Stimulated activated CD4-positive, alpha-beta T cell treated with anti-CD3 and anti-CD28 coated beads, Interleukin-2, amount 100 ng/mL, for 4 hours (primary cell): ENCODE data around the gene PCED1B.
"Not testable (repeated sequence)": the region's sequence is repeated elsewhere in the genome, so short reads cannot be mapped to it uniquely, and the experiment has no call there.

Experiments used
- DNase-seq: peaks from one replicate; pipeline ENCODE4 v3.0.0-alpha.2; 2020; ENCODE audit warnings: low read depth

PCED1B gene

DNA sequence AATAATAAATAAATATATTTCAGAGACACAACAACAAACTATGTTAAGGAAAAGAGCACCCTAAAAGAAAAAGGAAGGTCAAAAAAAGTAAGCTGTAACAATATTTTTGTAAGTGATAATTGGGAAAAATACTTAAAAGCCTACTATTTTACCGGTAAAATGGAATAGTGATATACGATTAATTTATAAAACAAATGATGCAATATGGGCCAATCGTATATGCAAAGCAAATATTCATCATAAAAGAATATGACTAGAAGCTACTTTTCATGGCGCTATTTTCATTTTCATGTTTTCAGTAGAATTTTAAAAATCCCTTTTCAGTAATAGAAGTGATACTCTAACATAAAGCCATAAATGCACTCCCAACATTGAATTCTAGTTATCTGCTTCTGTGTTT, 131.4 kb downstream of the PCED1B start:
- DNase-seq, result no peak

DNA sequence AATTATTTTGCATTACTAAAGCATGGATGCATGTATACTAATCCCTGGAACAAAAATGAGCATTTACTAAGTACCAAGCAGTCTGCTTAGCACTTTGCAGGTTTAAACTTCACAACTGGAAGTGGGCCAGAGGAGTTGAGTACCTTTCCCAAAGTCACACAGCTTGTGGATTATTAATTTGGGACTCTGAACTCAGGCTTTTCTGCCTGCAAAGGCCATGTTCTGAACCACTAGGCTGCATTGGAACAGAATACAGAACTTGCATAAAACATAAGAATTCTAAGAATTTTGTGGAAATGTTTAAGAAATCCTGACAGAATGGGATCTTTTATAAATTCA, 133.2 kb downstream of the PCED1B start:
- no peak for DNase-seq

DNA sequence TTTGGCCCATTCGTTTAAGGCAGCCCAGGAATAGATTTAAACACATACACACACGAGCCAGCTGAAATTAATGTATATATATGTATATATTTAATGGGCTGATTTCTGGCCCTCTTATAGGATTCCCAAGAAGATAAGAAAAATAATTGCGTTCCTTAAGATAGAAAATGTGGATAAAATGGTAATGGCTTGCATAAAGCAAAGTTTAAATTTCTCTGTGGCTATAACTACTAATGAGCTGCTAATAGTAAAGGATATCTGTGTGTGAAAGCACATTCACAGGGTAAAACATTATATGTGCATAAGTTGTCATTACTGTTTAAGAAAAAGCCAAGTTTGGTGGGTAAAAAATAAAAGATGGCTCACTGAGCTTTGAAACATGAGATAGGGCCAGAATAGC, 134.0 kb downstream of the PCED1B start:
- no peak for DNase-seq

DNA sequence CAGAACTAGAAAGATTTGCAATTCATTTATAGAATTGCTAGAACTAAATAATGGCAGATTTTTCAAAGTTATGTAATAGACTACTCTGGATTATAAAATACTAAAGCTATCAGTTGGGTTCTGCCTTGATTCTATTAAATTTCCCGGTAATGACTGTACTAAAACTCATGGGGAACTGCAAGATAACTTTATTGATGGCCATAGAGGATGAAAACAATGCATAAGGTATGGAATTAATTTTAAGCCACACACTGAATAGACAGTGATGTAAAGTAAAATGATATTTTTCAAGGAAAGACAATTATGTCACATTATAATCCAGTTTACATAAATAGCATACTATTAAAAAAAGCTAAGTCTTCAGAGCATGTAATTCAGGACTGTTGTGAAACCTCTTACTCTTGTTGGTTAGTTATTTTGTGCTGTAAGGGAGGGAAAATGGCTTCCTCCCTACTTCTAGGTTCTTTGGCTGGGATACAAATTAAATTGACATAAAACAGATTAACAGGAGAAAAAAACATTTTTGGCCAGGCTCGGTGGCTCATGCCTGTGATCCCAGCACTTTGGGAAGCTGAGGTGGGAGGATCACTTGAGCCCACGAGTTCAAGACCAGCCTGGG, 134.7 kb downstream of the PCED1B start:
- no peak for DNase-seq

DNA sequence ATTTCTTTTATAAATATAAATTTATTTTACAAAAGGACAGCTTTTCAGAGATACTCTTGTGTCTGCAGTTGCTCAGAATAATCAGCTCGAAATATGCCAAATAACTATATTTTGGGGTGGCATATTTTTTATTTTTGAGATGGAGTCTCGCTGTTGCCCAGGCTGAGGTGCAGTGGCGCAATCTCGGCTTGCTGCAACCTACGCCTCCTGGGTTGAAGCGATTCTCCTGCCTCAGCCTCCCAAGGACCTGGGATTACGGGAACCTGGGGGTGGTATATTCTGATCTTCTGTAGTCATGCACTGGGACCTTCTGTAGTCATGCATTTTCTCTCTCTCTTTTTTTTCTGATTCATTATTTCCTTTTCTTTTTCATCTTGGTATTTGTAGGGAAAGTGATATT, 135.3 kb downstream of the PCED1B start:
- peak; percentile 55 for DNase-seq

DNA sequence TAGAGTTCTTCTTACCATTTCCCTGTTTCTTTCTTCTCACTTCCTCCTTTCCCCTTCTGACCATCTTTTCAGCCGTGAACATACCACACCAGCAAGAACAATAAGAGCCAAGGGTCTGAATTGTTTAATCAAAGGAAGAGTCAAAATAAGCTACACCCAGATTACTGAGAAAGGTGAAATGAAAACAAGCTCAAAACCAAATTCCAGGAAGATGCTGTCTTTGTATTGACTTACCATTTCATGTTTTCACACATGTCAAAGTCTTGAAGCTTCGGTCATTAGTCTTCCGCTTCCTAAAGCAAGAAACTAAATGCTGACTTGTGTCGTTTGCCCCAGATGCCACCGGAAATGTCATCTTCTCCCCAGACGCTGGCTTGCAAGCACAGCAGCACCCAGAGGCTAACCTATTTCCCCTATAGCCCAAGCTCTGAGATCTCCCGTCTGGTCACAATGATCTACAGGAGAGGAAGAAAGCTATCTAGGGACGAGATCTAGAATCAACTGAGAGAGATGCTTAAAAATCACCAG, 136.8 kb downstream of the PCED1B start:
- peak; percentile 54 for DNase-seq

DNA sequence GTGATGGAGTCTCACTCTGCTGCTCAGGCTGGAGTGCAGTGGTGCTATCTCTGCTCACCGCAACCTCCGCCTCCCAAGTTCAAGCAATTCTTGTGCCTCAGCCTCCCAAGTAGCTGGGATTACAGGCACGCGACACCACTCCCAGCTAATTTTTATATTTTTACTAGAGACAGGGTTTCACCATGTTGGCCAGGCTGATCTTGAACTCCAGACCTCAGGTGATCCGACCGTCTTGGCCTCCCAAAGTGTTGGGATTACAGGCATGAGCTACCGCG, 138.1 kb downstream of the PCED1B start:
- DNase-seq, result not testable (repeated sequence)

DNA sequence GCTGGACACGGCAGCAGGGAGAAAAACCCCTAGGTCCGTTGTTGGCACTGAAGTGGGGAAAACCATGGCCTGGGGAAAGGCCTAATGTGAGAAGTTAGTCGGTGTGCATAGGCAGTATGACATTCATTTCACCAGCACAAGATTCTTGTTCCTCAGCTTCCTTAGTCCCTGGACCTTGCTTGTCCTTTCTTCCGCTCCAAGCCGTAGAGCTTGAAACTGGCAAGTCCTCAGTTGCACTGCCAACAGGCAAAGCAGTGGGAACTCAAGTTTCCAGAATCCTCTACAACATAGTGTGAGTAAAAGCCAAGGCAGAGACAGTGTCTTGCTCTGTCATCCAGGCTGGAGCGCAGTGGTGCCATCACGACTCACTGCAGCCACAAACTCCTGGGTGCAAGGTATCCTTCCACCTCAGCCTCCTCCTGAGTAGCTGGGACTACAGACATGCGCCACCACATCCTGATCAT, 138.8 kb downstream of the PCED1B start:
- DNase-seq, result no peak

DNA sequence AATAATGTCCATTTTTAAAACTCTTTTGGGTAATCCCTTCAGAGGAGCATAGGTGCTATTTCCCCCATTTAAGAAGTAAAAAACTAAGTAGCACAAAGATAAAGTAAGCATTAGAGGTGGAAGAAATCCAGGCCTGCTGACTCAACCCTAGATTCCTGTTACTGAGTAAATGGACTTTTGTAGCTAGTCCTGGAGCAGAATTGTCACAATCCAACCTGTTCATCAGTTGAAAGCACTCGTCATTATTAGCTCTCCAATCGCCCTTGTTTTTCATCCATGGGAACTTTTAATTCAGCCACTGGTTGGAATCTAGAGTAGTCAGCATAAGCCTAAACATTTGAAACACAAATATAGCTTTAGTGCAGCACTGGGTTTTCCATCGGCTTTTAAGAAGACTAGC, 139.8 kb downstream of the PCED1B start:
- no peak for DNase-seq

DNA sequence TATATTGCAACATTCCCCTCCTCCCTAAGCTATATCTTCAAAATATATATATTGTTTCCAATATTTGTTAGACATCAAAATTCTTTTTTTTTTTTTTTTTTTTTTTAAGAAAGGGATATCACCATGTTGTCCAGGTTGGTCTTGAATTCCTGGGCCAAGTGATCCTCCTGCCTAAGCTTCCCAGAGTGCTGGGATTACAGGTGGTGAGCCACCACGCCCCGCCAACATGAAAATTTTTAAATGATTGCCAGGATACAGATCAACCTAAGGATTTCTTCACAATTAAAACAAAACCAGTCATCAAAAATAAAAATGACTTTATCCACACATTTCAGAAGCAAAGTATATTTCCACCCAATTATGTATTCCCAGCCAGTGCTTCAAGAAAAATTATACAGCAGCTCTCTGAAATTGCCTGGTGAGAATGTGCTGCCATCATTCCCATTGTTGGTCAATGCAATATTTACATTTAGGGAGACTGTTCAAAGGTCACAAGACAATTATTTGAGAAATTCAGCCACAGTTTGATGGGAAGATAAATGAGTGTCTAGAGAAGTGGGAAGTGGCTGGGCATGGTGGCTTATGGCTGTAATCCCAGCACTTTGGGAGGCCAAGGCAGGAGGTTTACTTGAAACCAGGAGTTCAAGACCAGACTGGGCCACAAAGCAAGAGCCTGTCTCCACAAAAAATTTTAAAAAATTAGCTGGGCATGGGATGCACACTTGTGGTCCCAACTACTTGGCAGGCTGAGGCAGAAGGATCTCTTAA, 142.0 kb downstream of the PCED1B start:
- DNase-seq, result no peak

DNA sequence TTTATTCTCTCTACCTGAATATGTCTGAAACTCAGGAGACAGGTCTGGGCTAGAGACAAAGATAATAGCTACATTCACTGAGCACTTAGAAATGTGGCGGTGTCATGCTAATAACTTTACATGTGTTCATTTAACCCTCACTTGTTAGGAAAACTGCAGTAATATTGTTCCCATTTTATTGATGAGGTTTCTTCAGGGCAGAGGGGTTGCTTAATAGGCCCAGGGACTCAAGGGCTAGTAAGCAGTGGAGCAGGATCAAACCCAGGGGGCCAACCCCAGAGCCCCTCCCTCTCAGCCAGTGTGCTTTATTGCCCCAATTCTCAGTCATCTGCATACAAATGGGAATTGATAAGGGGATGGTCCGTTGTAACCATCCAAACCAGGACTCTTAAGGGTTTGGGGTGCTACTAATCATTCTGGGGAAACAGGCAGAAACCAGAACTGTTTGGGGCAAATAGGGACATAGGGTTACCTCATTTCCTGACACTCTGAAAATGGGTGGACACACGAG, 143.2 kb downstream of the PCED1B start:
- no peak for DNase-seq

DNA sequence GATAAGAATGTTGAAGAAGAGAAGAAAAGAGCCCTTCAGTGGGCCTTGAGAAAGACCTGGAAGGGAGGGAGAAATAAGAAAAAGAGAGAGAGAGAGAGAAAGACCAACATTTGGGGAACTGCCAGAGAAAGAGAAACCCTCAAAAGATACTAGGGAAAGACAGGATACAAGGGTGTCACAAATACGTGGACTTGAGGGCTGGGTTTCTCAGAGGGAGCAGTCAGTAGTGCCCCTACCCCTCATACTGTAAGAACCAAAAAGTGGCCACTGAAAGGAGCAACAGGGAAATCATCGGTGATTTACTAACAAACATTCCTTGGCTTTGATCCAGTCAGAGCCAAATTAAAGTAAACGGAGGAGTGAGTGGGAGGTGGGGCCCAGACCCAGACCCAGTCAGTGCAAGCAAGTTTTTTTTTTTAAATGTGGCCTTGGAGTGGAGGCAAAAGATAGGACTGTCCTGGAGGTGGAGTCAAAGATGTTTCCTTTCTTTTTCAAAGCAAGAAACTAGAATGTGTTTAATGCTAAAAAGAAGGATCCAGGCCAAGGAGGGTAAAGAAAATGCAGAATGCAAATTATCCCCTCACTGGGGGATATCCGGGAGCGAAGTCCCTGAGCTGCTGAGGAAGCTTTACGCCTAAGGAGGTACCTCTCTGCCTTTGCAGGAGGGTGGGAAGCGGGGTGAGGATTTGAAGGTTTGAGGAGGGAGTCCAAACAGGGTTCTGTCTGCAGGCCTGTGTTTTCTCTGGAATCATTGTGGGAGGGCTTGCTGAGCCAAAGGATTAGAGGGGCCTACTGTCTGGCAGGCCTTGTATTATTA, 143.8 kb downstream of the PCED1B start:
- DNase-seq, result no peak

DNA sequence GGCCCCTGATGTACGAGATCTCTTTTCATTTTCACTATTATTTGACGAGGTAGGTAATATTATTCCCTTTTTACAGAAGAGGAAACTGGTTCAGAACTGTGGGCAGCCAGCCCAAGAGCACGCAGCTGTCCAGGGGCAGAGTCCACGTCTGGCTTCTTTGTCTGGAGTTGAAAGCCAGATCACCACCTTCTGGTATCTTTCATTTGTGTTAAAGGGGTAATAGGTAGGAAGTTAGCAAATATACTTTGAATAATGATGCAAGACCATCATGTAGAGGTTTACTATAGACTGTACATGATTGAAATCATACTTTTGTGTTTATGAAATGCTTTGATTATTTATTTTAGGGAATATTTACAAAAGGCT, 144.4 kb downstream of the PCED1B start:
- DNase-seq, result no peak

DNA sequence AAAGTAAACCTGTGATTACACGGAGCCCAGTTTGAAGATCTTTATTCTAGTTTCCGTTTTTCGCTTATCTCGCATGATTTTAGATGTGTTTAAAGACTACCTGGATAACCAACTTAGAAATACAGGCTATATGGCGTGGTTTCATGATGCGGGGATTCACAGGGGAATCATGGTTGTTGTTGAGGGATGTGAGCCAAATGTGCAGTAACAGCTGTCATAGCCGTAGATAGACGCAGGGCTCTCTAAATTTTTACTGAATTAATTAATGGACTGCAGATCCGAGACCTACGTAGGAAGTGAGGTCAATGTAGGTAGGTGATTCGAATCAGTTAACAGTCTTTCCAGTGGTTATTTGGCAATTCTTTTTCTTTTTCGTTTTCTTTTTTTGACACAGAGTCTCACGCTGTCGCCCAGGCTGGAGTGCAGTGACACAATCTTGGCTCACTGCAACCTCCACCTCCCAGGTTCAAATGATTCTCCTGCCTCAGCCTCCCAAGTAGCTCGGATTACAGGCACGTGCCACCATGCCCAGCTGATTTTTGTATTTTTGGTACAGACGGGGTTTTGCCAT, 145.2 kb downstream of the PCED1B start:
- DNase-seq, result no peak

DNA sequence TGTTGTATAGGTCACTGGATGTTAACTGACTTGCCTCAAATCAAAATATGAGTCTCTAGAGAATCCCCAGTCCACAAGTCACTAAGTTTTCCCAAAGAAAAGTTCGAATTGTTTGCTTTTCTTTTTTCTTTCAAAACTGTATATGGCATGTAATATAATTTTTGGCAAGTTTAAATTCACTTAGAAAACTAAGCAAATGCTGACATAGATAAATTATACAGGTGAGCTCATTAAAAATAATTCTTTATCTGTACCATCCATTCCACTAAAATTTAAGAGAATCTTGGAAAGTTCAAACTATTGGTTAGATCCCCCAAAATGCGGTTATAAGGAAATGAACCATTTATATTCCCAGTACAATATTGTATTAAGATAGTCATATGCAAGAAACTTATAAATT, 145.9 kb downstream of the PCED1B start:
- DNase-seq, result no peak

DNA sequence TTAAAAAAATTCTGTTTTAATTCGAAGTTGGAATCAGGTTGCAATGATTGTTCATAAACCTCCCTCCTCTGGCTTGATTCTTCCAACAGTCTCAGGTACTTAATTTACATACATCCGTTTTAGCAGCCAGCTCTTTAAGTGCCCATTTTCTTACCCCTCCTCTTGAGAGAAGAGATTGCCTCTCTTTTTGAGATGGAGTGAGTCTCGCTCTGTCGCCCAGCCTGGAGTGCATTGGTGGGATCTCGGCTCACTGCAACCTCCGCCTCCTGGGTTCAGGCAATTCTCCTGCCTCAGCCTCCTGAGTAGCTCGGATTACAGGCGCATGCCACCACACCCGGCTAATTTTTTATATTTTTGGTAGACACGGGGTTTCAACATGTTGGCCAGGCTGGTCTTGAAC, 146.8 kb downstream of the PCED1B start:
- DNase-seq, result no peak

DNA sequence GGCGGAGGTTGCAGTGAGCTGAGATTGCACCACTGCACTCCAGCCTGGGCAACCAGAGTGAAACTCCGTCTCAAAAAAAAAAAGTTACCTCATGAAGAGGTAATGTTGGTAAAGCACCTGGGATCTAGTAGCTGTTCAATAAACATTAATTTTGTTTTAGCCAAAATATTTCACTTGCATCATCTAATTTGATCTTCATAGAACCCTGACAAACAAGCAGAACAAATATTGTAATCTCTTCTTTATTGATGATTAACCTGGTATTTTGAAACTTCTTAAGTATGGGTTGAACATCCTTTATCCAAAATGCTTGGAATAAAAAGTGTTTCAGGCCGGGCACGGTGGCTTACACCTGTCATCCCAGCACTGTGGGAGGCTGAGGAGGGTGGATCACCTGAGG, 149.4 kb downstream of the PCED1B start:
- no peak for DNase-seq

DNA sequence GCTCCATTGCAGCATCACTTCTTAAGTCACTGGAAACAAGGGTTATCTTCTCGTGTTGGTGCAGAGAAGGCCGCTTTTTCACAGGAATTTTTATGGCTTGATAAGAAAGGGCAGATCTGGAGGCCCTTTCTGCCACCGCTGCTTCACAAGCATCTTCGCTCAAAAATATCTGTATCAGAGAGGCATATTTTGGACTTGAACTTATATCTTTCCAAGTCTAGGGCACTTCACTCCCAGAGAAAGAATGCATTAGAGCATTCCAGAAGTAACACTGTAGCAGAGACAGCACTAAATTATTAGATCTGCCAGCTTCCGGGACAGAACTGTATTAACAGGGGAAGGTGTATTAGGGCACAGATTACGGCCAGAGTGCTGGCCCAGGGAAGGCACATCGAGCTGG, 152.0 kb downstream of the PCED1B start:
- DNase-seq, result no peak

DNA sequence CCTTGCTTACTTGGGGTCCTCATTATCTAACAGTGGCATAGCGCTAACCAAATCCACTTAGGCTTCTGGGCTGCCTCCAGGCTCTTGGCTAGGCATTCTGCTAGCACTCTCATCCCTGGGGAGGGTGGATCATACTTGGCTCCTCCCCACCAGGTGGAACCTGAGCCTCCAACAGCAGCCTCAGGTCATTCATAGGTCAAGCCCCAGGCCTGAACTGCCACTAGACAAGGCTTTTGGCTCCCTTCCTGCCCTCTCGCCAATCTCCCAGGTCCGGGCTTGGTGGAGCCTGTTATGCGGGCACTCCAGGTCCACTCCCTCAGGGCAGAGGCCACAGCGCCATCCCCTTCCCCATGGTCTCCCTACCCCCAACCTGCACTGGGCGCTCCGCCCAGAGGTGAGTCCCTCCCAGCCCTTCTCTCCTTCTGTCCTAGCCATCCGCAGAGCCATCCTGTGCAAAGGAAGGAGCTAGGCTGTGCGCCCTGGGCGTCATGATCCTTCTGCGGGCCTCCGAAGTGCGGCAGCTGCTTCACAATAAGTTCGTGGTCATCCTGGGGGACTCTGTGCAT, 155.2 kb downstream of the PCED1B start:
- DNase-seq, result no peak

DNA sequence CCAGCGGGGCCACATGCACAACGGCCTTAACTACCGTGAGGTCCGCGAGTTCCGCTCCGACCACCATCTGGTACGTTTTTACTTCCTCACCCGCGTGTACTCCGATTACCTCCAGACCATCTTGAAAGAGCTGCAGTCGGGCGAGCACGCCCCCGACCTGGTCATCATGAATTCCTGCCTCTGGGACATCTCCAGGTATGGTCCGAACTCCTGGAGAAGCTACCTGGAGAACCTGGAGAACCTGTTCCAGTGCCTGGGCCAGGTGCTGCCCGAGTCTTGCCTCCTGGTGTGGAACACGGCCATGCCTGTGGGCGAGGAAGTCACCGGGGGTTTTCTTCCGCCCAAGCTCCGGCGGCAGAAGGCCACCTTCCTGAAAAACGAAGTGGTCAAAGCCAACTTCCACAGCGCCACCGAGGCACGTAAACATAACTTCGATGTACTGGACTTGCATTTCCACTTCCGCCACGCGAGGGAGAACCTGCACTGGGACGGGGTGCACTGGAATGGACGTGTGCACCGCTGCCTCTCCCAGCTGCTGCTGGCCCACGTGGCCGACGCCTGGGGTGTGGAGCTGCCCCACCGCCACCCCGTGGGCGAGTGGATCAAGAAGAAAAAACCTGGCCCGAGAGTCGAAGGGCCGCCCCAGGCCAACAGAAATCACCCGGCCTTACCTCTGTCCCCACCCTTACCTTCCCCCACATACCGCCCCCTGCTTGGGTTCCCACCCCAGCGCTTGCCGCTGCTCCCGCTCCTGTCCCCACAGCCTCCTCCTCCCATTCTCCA, 156.0 kb downstream of the PCED1B start:
- DNase-seq, result no peak

DNA sequence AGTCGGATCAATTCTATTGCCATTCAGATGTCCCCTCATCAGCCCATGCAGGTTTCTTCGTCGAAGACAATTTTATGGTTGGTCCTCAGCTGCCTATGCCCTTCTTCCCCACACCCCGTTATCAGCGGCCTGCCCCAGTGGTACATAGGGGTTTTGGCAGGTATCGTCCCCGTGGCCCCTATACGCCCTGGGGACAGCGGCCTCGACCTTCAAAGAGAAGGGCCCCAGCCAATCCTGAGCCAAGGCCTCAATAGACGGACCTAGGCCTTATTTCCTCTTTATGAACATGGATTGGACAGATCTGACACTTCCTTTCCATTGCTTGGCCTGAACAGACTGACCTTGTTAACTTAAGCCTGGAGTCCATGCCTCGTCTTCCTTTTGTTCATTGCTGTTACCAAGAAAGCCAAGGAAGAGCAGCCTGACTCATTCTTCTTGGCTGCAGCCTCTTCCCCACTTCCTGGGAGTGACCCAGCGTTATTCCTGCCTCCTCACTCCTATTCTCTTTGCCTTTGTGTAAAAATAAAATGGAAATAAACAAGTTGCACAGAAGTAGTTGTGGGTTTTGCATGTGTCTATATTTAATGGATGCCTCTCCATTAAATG, 156.8 kb downstream of the PCED1B start:
- DNase-seq, result no peak
